Osteocyte (in vitro differentiated cells): ENCODE measurements around the gene CUL7. TPM values are rescaled to one million over a fixed set of nuclear protein-coding genes. Genes with fewer than 3 reads are reported as not detected.

Experiments used
- DNase-seq: peaks from one replicate; pipeline ENCODE4 v3.0.0; 2021; ENCODE audit warnings: mixed read lengths; ENCODE audit not compliant: unreplicated experiment; ENCODE audit errors: extremely low spot score
- H3K27ac Mint-ChIP-seq: one replicate; pipeline ENCODE4 v1.8.0; 2021; ENCODE audit warnings: mild to moderate bottlenecking, mixed read lengths; ENCODE audit not compliant: unreplicated experiment
- H3K27me3 Mint-ChIP-seq: one replicate; pipeline ENCODE4 v1.8.0; 2021; ENCODE audit warnings: mixed read lengths; ENCODE audit not compliant: unreplicated experiment
- H3K36me3 Mint-ChIP-seq: one replicate; pipeline ENCODE4 v1.8.0; 2021; ENCODE audit warnings: mixed read lengths; ENCODE audit not compliant: unreplicated experiment
- H3K4me1 Mint-ChIP-seq: one replicate; pipeline ENCODE4 v1.8.0; 2021; ENCODE audit warnings: mixed read lengths; ENCODE audit not compliant: unreplicated experiment
- H3K4me3 Mint-ChIP-seq: one replicate; pipeline ENCODE4 v1.8.0; 2021; ENCODE audit warnings: mild to moderate bottlenecking, moderate library complexity, mixed read lengths; ENCODE audit not compliant: unreplicated experiment
- H3K9me3 Mint-ChIP-seq: one replicate; pipeline ENCODE4 v1.8.0; 2021; ENCODE audit warnings: mixed read lengths; ENCODE audit not compliant: unreplicated experiment
- CTCF ChIP-seq: fragments of 200-600 bp; sonication (generic); IDR thresholded peaks from 2 replicates; pipeline ENCODE4 v1.5.0; 2021; ENCODE audit warnings: antibody characterized with exemption, mild to moderate bottlenecking, moderate library complexity
- total RNA-seq: library from RNA; stranded (reverse); gene quantifications from 2 replicates; pipeline ENCODE4 v1.2.1, GENCODE V29; 2021

The CUL7 gene
- total RNA-seq, 1 donor from 2014 or later: 59.9 TPM

GRCh38 chr6:43095939-43096338, 42.3 kb upstream of the CUL7 start:
- TF ChIP-seq CTCF: no peak
- H3K9me3 Mint-ChIP-seq: no peaks in the 10 kb centered on the region
- H3K4me1 Mint-ChIP-seq: peaks cover 56% of the 10 kb centered on the region
- peak overlapping the region; percentile 83 for H3K27ac Mint-ChIP-seq
- no peak overlapping the region for H3K4me3 Mint-ChIP-seq
- H3K36me3 Mint-ChIP-seq: no peaks in the 10 kb centered on the region
- H3K27me3 Mint-ChIP-seq: no peaks in the 10 kb centered on the region
- DNase-seq: no peak

GRCh38 chr6:43093436-43094289, 40.0 kb upstream of the CUL7 start:
- Mint-ChIP-seq H3K4me3 (no peak overlapping the region), H3K36me3 (no peaks in the 10 kb centered on the region), H3K4me1 (peaks cover 75% of the 10 kb centered on the region), H3K27ac (no peak overlapping the region), H3K27me3 (no peaks in the 10 kb centered on the region), H3K9me3 (no peaks in the 10 kb centered on the region)
- no peak for TF ChIP-seq CTCF
- no peak for DNase-seq

- no peak overlapping the region for H3K27ac Mint-ChIP-seq
Observed at GRCh38 chr6:43092635-43093034, 39.0 kb upstream of the CUL7 start.

GRCh38 chr6:43091436-43091991, 37.9 kb upstream of the CUL7 start:
- Mint-ChIP-seq H3K4me3 (no peak overlapping the region), H3K9me3 (no peaks in the 10 kb centered on the region), H3K4me1 (peaks cover 58% of the 10 kb centered on the region), H3K27me3 (no peaks in the 10 kb centered on the region), H3K36me3 (no peaks in the 10 kb centered on the region), H3K27ac (no peak overlapping the region)
- no peak for TF ChIP-seq CTCF
- no peak for DNase-seq

More at GRCh38 chr6:43092635-43093034, 39.0 kb upstream of the CUL7 start:
- H3K4me1 Mint-ChIP-seq: peaks cover 67% of the 10 kb centered on the region
- no peak for TF ChIP-seq CTCF
- no peaks in the 10 kb centered on the region for H3K36me3 Mint-ChIP-seq
- H3K9me3 Mint-ChIP-seq: no peaks in the 10 kb centered on the region
- DNase-seq: no peak
- no peak overlapping the region for H3K4me3 Mint-ChIP-seq
- H3K27me3 Mint-ChIP-seq: no peaks in the 10 kb centered on the region

- Mint-ChIP-seq H3K4me1 (peaks cover 54% of the 10 kb centered on the region), H3K4me3 (no peak overlapping the region), H3K36me3 (no peaks in the 10 kb centered on the region), H3K27ac (no peak overlapping the region), H3K9me3 (no peaks in the 10 kb centered on the region), H3K27me3 (no peaks in the 10 kb centered on the region)
- TF ChIP-seq CTCF: no peak
- no peak for DNase-seq
Observed at GRCh38 chr6:43091020-43091419, 37.4 kb upstream of the CUL7 start.
